HepG2 (cell line): ENCODE measurements around the gene PATE4.

ENCODE experiments used
- ATF1 ChIP-seq: IDR thresholded peaks from 2 replicates; pipeline ENCODE4 v1.6.1; 2016; ENCODE audit warnings: mild to moderate bottlenecking, control low read depth
- CTCF ChIP-seq: sonication (generic); formaldehyde crosslinking; IDR thresholded peaks from 2 replicates; pipeline ENCODE4 v1.5.0; 2020; ENCODE audit warnings: mild to moderate bottlenecking, missing genetic modification reagents, moderate library complexity
- PAF1 ChIP-seq: IDR thresholded peaks from 2 replicates; pipeline ENCODE4 v1.6.1; 2016; ENCODE audit warnings: missing genetic modification reagents, missing compliant biosample characterization
- POLR2AphosphoS5 ChIP-seq: IDR thresholded peaks from 2 replicates; pipeline ENCODE4 v1.6.1; 2012; ENCODE audit warnings: low read depth, low read length
- RNF219 ChIP-seq: sonication (generic); formaldehyde crosslinking; IDR thresholded peaks from 2 replicates; pipeline ENCODE4 v1.5.0; 2020; ENCODE audit warnings: mild to moderate bottlenecking, missing genetic modification reagents
- ZBTB34 ChIP-seq: sonication (generic); formaldehyde crosslinking; IDR thresholded peaks from 2 replicates; pipeline ENCODE4 v1.8.0; 2022; ENCODE audit warnings: mild to moderate bottlenecking, missing genetic modification reagents

GRCh38 chr11:125872138-125872491, 39.0 kb downstream of the PATE4 start:
- TF ChIP-seq CTCF (CRISPR knock-in tag) = no peak
- TF ChIP-seq PAF1 = no peak
- no peak for TF ChIP-seq ATF1
- no peak for TF ChIP-seq ZBTB34 (CRISPR knock-in tag)
- TF ChIP-seq RNF219 (CRISPR knock-in tag) = no peak
- no peak for TF ChIP-seq POLR2AphosphoS5
